ENCODE data around the gene NEB. TPM values are rescaled to one million over a fixed set of nuclear protein-coding genes. Genes with fewer than 3 reads are reported as not detected.
"Not testable (repeated sequence)": the region's sequence is repeated elsewhere in the genome, so short reads cannot be mapped to it uniquely, and the experiment has no call there.

Gene NEB
- total RNA-seq, 1 donor from 2014 or later = 0.08 TPM

GRCh38 chr2:151753540-151753939 lies 19.3 kb upstream of the NEB start:
- DNase-seq (ENCODE audit: low spot score) = no peak
- Mint-ChIP-seq H3K36me3 (ENCODE audit: low read depth) (no peaks in the 10 kb centered on the region), H3K4me3 (no peak overlapping the region), H3K4me1 (ENCODE audit: low read depth) (no peaks in the 10 kb centered on the region), H3K9me3 (no peaks in the 10 kb centered on the region), H3K27ac (no peak overlapping the region), H3K27me3 (ENCODE audit: insufficient read depth) (no peaks in the 10 kb centered on the region)
- intact Hi-C loops (cut with micrococcal nuclease) = no loop called here

GRCh38 chr2:151745261-151745660 lies 11.0 kb upstream of the NEB start:
- DNase-seq (ENCODE audit: low spot score); H3K4me3 Mint-ChIP-seq; H3K27ac Mint-ChIP-seq; intact Hi-C loops (cut with micrococcal nuclease); H3K9me3 Mint-ChIP-seq; H3K27me3 Mint-ChIP-seq (ENCODE audit: insufficient read depth); H3K4me1 Mint-ChIP-seq (ENCODE audit: low read depth); H3K36me3 Mint-ChIP-seq (ENCODE audit: low read depth): not testable (repeated sequence)

- Mint-ChIP-seq H3K4me1 (ENCODE audit: low read depth) (no peaks in the 10 kb centered on the region), H3K36me3 (ENCODE audit: low read depth) (no peaks in the 10 kb centered on the region), H3K4me3 (no peak overlapping the region), H3K27ac (no peak overlapping the region), H3K27me3 (ENCODE audit: insufficient read depth) (peaks cover 10% of the 10 kb centered on the region), H3K9me3 (no peaks in the 10 kb centered on the region)
- no peak for DNase-seq (ENCODE audit: low spot score)
- intact Hi-C loops (cut with micrococcal nuclease) = no loop called here
Measured at GRCh38 chr2:151730262-151730975, 3.9 kb downstream of the NEB start.

DNA sequence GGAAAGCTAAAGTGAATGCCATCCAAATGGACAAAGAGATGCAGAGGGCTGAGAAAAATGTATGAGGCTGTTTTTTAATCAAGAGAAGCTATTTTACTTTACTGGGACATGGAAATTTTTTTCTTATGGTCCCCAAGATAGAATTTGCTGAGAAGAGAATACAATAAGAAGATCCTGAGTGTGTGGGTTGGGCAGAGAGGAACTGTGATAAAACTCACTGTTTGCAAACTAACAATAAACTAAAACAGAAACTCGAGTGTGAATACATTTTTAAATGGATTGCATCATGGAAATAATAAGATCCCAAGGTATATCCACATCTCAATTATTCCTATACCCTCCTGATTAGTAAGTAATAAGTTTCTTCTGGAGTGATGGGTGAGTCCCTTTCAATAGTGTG lies 4.4 kb downstream of the NEB start:
- Mint-ChIP-seq H3K27ac (no peak overlapping the region), H3K9me3 (no peaks in the 10 kb centered on the region), H3K4me1 (ENCODE audit: low read depth) (no peaks in the 10 kb centered on the region), H3K4me3 (no peak overlapping the region), H3K36me3 (ENCODE audit: low read depth) (no peaks in the 10 kb centered on the region), H3K27me3 (ENCODE audit: insufficient read depth) (peaks cover 10% of the 10 kb centered on the region)
- intact Hi-C loops (cut with micrococcal nuclease) = no loop called here
- DNase-seq (ENCODE audit: low spot score) = no peak

DNA sequence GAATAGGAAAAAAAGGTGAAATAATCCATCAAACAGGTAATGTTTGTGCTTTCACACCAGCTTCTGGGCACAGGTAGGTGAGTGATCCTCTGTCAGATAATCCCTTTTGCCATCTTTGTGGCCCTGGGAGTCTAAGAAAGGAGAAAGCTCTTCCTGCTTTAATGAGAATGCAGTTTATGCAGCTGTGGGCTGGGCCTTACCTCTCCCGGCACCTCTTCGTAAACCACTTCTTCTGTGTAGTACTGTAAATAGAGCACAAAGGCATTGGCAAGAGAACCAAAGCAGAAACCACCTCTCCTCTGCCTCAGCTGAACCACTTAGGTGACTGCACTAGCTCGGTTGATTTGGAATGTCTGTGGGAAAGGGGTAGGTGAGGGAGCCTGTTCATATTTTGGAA lies 4.9 kb downstream of the NEB start:
- Mint-ChIP-seq H3K4me1 (ENCODE audit: low read depth) (no peaks in the 10 kb centered on the region), H3K9me3 (no peaks in the 10 kb centered on the region), H3K4me3 (no peak overlapping the region), H3K27ac (no peak overlapping the region), H3K36me3 (ENCODE audit: low read depth) (no peaks in the 10 kb centered on the region), H3K27me3 (ENCODE audit: insufficient read depth) (peaks cover 14% of the 10 kb centered on the region)
- DNase-seq (ENCODE audit: low spot score) = no peak
- intact Hi-C loops (cut with micrococcal nuclease) = no loop called here

GRCh38 chr2:151728804-151729414 lies 5.4 kb downstream of the NEB start:
- H3K4me1 Mint-ChIP-seq (ENCODE audit: low read depth) = no peaks in the 10 kb centered on the region
- peaks cover 15% of the 10 kb centered on the region for H3K27me3 Mint-ChIP-seq (ENCODE audit: insufficient read depth)
- no peaks in the 10 kb centered on the region for H3K36me3 Mint-ChIP-seq (ENCODE audit: low read depth)
- no peak for DNase-seq (ENCODE audit: low spot score)
- intact Hi-C loops (cut with micrococcal nuclease) = no loop called here
- H3K27ac Mint-ChIP-seq = no peak overlapping the region
- no peaks in the 10 kb centered on the region for H3K9me3 Mint-ChIP-seq
- no peak overlapping the region for H3K4me3 Mint-ChIP-seq

DNA sequence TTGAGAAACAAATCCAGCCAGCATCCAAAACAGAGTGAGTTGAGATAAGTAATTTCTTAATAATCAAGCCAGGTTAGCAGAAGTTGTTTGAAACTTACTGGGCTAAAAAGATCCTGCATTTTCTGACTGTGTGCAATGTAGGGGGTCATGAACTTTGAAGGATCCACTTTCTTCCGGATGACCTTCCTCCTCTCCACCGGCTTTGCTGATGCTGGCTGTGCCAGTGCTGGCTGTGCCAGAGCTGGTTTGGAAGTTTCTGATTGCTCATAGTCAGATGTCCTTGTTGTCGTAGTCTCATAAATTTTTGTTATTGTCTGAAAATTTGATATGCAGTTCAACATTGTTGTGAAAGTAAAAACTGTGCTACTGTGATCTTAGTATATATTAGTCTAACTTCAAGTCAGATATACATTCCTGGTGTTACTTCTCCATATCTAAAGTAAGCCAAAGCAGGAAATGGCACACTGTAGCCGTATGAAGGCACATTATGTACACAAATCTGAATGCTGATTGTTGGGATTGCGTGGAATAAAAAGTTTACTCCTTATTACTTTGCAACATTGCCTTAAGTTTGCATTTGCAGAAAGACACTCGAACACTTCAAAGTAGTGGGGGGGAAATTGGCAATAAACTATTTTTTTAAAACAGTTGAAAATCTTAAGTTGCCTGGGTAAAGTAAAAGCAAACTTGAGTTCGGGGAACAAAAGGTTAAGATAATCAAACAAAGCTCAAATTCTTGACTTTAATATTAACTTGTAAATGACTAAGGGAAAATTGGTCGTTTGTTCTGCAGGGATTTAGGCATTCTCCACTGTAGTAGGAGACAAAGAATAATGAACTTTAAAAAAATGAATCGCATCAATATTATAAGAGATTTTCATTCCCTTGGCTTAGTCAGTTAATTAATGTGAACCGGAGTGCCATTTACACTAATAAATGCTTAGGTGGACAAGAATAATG lies 6.4 kb downstream of the NEB start:
- peaks cover 9% of the 10 kb centered on the region for H3K27me3 Mint-ChIP-seq (ENCODE audit: insufficient read depth)
- intact Hi-C loops (cut with micrococcal nuclease) = no loop called here
- H3K4me1 Mint-ChIP-seq (ENCODE audit: low read depth) = no peaks in the 10 kb centered on the region
- no peak overlapping the region for H3K4me3 Mint-ChIP-seq
- no peaks in the 10 kb centered on the region for H3K36me3 Mint-ChIP-seq (ENCODE audit: low read depth)
- H3K27ac Mint-ChIP-seq = no peak overlapping the region
- DNase-seq (ENCODE audit: low spot score) = no peak
- H3K9me3 Mint-ChIP-seq = no peaks in the 10 kb centered on the region

- no peaks in the 10 kb centered on the region for H3K36me3 Mint-ChIP-seq (ENCODE audit: low read depth)
- H3K27me3 Mint-ChIP-seq (ENCODE audit: insufficient read depth) = peaks cover 5% of the 10 kb centered on the region
- no peaks in the 10 kb centered on the region for H3K4me1 Mint-ChIP-seq (ENCODE audit: low read depth)
- peaks cover 7% of the 10 kb centered on the region for H3K9me3 Mint-ChIP-seq
- no peak for DNase-seq (ENCODE audit: low spot score)
- H3K27ac Mint-ChIP-seq = no peak overlapping the region
- no peak overlapping the region for H3K4me3 Mint-ChIP-seq
- intact Hi-C loops (cut with micrococcal nuclease) = no loop called here
Measured at GRCh38 chr2:151721161-151721560, 13.1 kb downstream of the NEB start.

DNA sequence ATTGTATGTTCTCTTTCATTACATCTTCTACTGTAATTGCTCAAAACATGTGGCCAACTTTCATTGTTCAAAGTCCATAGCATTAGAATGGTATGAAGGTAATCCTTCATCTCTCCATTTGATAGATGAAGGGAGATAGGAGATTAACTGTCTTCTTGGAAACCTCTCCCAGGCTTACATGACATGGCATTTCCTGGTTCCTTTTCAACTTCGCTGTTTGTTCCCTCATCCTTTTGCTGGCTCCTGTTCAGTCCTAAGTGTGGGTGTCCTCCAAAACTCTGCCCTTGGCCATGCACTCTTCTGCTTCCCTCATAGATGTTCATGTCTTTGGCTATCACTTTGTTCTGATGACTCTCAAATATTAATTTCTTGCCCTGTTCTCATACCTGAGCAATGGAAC lies 13.8 kb downstream of the NEB start:
- H3K27me3 Mint-ChIP-seq (ENCODE audit: insufficient read depth) = peaks cover 5% of the 10 kb centered on the region
- H3K4me1 Mint-ChIP-seq (ENCODE audit: low read depth) = no peaks in the 10 kb centered on the region
- no peaks in the 10 kb centered on the region for H3K36me3 Mint-ChIP-seq (ENCODE audit: low read depth)
- peaks cover 7% of the 10 kb centered on the region for H3K9me3 Mint-ChIP-seq
- no peak overlapping the region for H3K4me3 Mint-ChIP-seq
- no peak for DNase-seq (ENCODE audit: low spot score)
- intact Hi-C loops (cut with micrococcal nuclease) = no loop called here
- no peak overlapping the region for H3K27ac Mint-ChIP-seq

DNA sequence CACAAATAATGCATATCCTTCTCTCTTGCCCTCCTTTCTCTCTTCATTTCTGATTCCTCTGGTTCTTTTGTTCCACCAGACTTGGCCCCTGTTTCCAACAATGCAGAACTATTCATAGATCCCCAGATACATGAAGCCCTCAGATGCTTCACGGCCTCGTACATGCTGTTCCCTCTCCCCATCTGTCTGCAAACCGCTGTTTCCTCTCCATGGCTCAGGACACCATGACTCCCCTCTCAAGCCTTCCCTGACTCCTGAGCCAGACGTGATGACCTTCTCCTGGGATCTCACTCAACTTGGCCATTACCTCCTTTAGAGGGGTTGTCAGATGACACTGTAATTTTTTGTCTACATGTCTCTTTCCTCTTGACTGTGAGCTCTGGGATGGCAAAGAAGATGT lies 15.5 kb downstream of the NEB start:
- intact Hi-C loops (cut with micrococcal nuclease) = no loop called here
- Mint-ChIP-seq H3K4me3 (no peak overlapping the region), H3K4me1 (ENCODE audit: low read depth) (no peaks in the 10 kb centered on the region), H3K36me3 (ENCODE audit: low read depth) (no peaks in the 10 kb centered on the region), H3K27me3 (ENCODE audit: insufficient read depth) (no peaks in the 10 kb centered on the region), H3K27ac (no peak overlapping the region), H3K9me3 (peaks cover 7% of the 10 kb centered on the region)
- no peak for DNase-seq (ENCODE audit: low spot score)

DNA sequence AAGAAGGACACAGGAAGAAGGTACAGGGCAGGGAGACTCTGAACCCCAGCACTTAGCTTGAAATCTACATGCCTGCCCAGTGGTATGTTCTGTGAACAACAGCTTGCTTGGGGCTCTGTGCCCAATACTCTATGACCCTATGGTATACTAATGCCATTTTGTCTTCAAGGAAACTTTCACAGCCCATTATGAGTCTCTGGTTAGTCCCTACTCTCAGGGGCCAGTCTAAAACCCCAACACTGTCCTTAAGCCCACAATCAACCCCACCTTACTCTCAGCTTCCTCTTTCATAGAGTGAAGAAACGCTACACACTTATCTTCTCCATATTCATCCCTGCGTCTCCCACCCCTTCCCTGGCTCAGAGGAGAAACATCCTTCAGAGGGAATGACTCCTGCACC lies 16.0 kb downstream of the NEB start:
- H3K9me3 Mint-ChIP-seq = peaks cover 7% of the 10 kb centered on the region
- no peak overlapping the region for H3K27ac Mint-ChIP-seq
- H3K4me3 Mint-ChIP-seq = no peak overlapping the region
- no peaks in the 10 kb centered on the region for H3K4me1 Mint-ChIP-seq (ENCODE audit: low read depth)
- H3K36me3 Mint-ChIP-seq (ENCODE audit: low read depth) = no peaks in the 10 kb centered on the region
- no peaks in the 10 kb centered on the region for H3K27me3 Mint-ChIP-seq (ENCODE audit: insufficient read depth)
- no peak for DNase-seq (ENCODE audit: low spot score)
- intact Hi-C loops (cut with micrococcal nuclease) = no loop called here

DNA sequence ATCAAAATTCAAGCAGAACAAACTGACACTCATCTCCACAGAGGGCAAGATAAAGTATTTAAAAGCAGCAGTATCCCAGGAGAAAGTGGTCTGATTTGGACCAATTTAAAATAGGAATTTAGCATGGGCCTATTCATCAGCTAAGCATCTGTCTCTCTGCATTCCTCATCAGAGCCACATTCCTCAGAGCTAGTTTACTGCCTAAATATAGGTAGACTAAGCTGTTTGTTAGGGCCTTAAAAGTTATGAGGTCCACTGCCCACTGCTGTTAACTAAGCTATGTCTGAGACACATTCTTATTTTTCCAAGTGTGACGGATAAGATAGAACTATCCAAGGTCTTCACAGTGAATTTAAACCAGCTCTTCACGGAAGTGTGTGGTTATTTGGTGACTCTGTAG lies 17.6 kb downstream of the NEB start:
- H3K4me1 Mint-ChIP-seq (ENCODE audit: low read depth) = no peaks in the 10 kb centered on the region

GRCh38 chr2:151713291-151713903 lies 20.9 kb downstream of the NEB start:
- Mint-ChIP-seq H3K27ac (no peak overlapping the region), H3K36me3 (ENCODE audit: low read depth) (no peaks in the 10 kb centered on the region), H3K27me3 (ENCODE audit: insufficient read depth) (no peaks in the 10 kb centered on the region), H3K4me3 (no peak overlapping the region), H3K9me3 (peaks cover 7% of the 10 kb centered on the region), H3K4me1 (ENCODE audit: low read depth) (no peaks in the 10 kb centered on the region)
- no peak for DNase-seq (ENCODE audit: low spot score)
- intact Hi-C loops (cut with micrococcal nuclease) = no loop called here

More for the DNA sequence above, 17.6 kb downstream of the NEB start:
- H3K27me3 Mint-ChIP-seq (ENCODE audit: insufficient read depth) = no peaks in the 10 kb centered on the region
- H3K27ac Mint-ChIP-seq = no peak overlapping the region
- peaks cover 7% of the 10 kb centered on the region for H3K9me3 Mint-ChIP-seq
- H3K4me3 Mint-ChIP-seq = no peak overlapping the region
- H3K36me3 Mint-ChIP-seq (ENCODE audit: low read depth) = no peaks in the 10 kb centered on the region
- intact Hi-C loops (cut with micrococcal nuclease) = no loop called here
- DNase-seq (ENCODE audit: low spot score) = no peak

Measured in activated T-helper 1 cell treated with anti-CD3 and anti-CD28 coated beads, Interleukin-12 subunit alpha, Interleukin-12 subunit beta, Interleukin-2, Interleukin-4 antibody, amounts not matched to agents 30 ng/mL and 10 ng/mL and 1 ng/mL, durations not matched to agents 14 hours and 24 hours and 36 hours (primary cell).